ENCODE results near the gene CLVS2.

DNA sequence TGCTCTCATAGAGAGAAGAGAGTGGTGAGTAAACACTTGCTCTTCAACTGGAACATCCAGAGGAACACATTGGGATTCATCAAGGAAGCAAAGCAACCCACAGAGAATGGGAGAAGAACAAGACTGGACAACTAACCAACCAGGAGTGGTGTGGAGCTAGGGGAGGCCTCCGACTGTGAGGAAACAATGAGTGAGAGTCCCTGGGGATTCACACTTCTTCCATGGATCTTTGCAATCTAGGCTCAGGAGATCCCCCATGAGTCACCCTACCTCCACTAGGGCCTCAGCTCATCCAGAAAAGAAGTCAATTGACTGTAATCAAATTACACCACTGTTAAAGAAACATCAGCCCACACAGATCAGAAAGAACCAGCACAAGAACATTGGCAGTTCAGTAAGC lies 42.3 kb upstream of the CLVS2 start:
- TF ChIP-seq CTCF (optimal IDR thresholded peaks at IDR 0.05 in 1 of 3, IDR thresholded peaks at IDR 0.05 in 1 of 3, conservative IDR thresholded peaks at IDR 0.05 in 1 of 3; ENCODE audit: extremely low read depth in 1 of 3, insufficient read depth in 2 of 3, low read length in 3 of 3) (no peak), EZH2 (IDR thresholded peaks at IDR 0.05; ENCODE audit: low read length) (no peak)

Data from keratinocyte (primary cell).